ENCODE results near the gene TBC1D1. TPM values are rescaled to one million over a fixed set of nuclear protein-coding genes. Genes with fewer than 3 reads are reported as not detected.

The TBC1D1 gene
- total RNA-seq, 4 donors from 2014 or later, result 66.2 to 120 (median 87.9) TPM

GRCh38 chr4:37889849-37890800 is 759 bp upstream of the TBC1D1 start:
- Histone ChIP-seq H3K27ac (peak overlapping the region; percentile 81 to 94 (median 88)), H3K27me3 (no peaks in the 10 kb centered on the region), H3K4me1 (peaks cover 0 to 9% (median 3%) of the 10 kb centered on the region in 4 donors), H3K9me3 (no peaks in the 10 kb centered on the region), H3K36me3 (no peaks in the 10 kb centered on the region), H3K4me3 (peak overlapping the region; percentile 80 to 96 (median 83))
- peak; percentile 70 to 85 (median 76) for DNase-seq
- TF ChIP-seq POLR2A (IDR thresholded peaks at IDR 0.05) (no peak), CTCF (IDR thresholded peaks at IDR 0.05) (peak in 4 of 6 experiments; percentile 28 to 58 (median 32))

GRCh38 chr4:37891260-37892159 is 626 bp downstream of the TBC1D1 start:
- H3K27ac ChIP-seq, result peak overlapping the region; percentile 81 to 94 (median 88)
- peaks cover 0 to 9% (median 5%) of the 10 kb centered on the region in 4 donors for H3K4me1 ChIP-seq
- H3K9me3 ChIP-seq, result no peaks in the 10 kb centered on the region
- TF ChIP-seq POLR2A (IDR thresholded peaks at IDR 0.05) (no peak), CTCF (IDR thresholded peaks at IDR 0.05) (no peak)
- H3K4me3 ChIP-seq, result peak overlapping the region; percentile 80 to 96 (median 83)
- peak; percentile 61 to 80 (median 66) for DNase-seq
- H3K36me3 ChIP-seq, result no peaks in the 10 kb centered on the region
- no peaks in the 10 kb centered on the region for H3K27me3 ChIP-seq

GRCh38 chr4:37892641-37893040 is 1.8 kb downstream of the TBC1D1 start:
- TF ChIP-seq POLR2A (IDR thresholded peaks at IDR 0.05) (no peak), CTCF (IDR thresholded peaks at IDR 0.05) (no peak)
- H3K4me3 ChIP-seq, result peak overlapping the region in 1 of 4 donors; percentile 96
- DNase-seq, result peak in 2 of 3 donors; percentile 74 to 81
- no peaks in the 10 kb centered on the region for H3K27me3 ChIP-seq
- H3K4me1 ChIP-seq, result peaks cover 0 to 9% (median 5%) of the 10 kb centered on the region in 4 donors
- H3K27ac ChIP-seq, result peak overlapping the region in 2 of 4 donors; percentile 93 to 94
- no peaks in the 10 kb centered on the region for H3K36me3 ChIP-seq
- no peaks in the 10 kb centered on the region for H3K9me3 ChIP-seq

- Histone ChIP-seq H3K27ac (peak overlapping the region in 2 of 4 donors; percentile 13 to 94), H3K4me1 (peaks cover 0 to 9% (median 5%) of the 10 kb centered on the region in 4 donors), H3K9me3 (no peaks in the 10 kb centered on the region), H3K27me3 (no peaks in the 10 kb centered on the region), H3K36me3 (no peaks in the 10 kb centered on the region), H3K4me3 (no peak overlapping the region)
- DNase-seq, result no peak
- no peak for TF ChIP-seq CTCF (IDR thresholded peaks at IDR 0.05)
- TF ChIP-seq POLR2A (IDR thresholded peaks at IDR 0.05), result no peak
Measured at GRCh38 chr4:37893164-37893563, 2.3 kb downstream of the TBC1D1 start.

- H3K4me1 ChIP-seq, result peaks cover 0 to 5% (median 3%) of the 10 kb centered on the region in 4 donors
- DNase-seq, result no peak
- no peak overlapping the region for H3K27ac ChIP-seq
Measured at GRCh38 chr4:37895271-37895670, 4.4 kb downstream of the TBC1D1 start.

More at GRCh38 chr4:37895271-37895670, 4.4 kb downstream of the TBC1D1 start:
- Histone ChIP-seq H3K4me3 (no peak overlapping the region), H3K9me3 (no peaks in the 10 kb centered on the region), H3K27me3 (no peaks in the 10 kb centered on the region), H3K36me3 (no peaks in the 10 kb centered on the region)
- TF ChIP-seq POLR2A (IDR thresholded peaks at IDR 0.05) (no peak), CTCF (IDR thresholded peaks at IDR 0.05) (no peak)
